Measurements from ENCODE around the gene MCHR1. TPM values are rescaled to one million over a fixed set of nuclear protein-coding genes. Genes with fewer than 3 reads are reported as not detected.

Gene MCHR1
- total RNA-seq, 1 donor = 0.43 TPM

- DNase-seq (ENCODE audit: low read depth) = no peak
- no peak for TF ChIP-seq CTCF (IDR thresholded peaks at IDR 0.05; ENCODE audit: insufficient read depth, low read depth, low read length)
These were observed 44.2 kb downstream of the MCHR1 start for GRCh38 chr22:40723396-40723933.

GRCh38 chr22:40726514-40726913 is 47.2 kb downstream of the MCHR1 start:
- peak; percentile 78 for DNase-seq (ENCODE audit: low read depth)
- no peak overlapping the region for H3K4me3 ChIP-seq (ENCODE audit: low read depth, low read length)
- TF ChIP-seq CTCF (IDR thresholded peaks at IDR 0.05; ENCODE audit: insufficient read depth, low read depth, low read length) = peak; percentile 20

More at GRCh38 chr22:40723396-40723933, 44.2 kb downstream of the MCHR1 start:
- no peak overlapping the region for H3K4me3 ChIP-seq (ENCODE audit: low read depth, low read length)

GRCh38 chr22:40727070-40727963 is 48.0 kb downstream of the MCHR1 start:
- DNase-seq (ENCODE audit: low read depth) = no peak
- no peak overlapping the region for H3K4me3 ChIP-seq (ENCODE audit: low read depth, low read length)
- no peak for TF ChIP-seq CTCF (IDR thresholded peaks at IDR 0.05; ENCODE audit: insufficient read depth, low read depth, low read length)

- H3K4me3 ChIP-seq (ENCODE audit: low read depth, low read length) = no peak overlapping the region
- DNase-seq (ENCODE audit: low read depth) = no peak
- TF ChIP-seq CTCF (IDR thresholded peaks at IDR 0.05; ENCODE audit: insufficient read depth, low read depth, low read length) = no peak
These were observed 48.8 kb downstream of the MCHR1 start for GRCh38 chr22:40727964-40728615.

- no peak overlapping the region for H3K4me3 ChIP-seq (ENCODE audit: low read depth, low read length)
- no peak for TF ChIP-seq CTCF (IDR thresholded peaks at IDR 0.05; ENCODE audit: insufficient read depth, low read depth, low read length)
- DNase-seq (ENCODE audit: low read depth) = peak; percentile 95
These were observed 49.5 kb downstream of the MCHR1 start for GRCh38 chr22:40728731-40729189.

GRCh38 chr22:40729284-40729683 is 50.0 kb downstream of the MCHR1 start:
- TF ChIP-seq CTCF (IDR thresholded peaks at IDR 0.05; ENCODE audit: insufficient read depth, low read depth, low read length) = no peak
- no peak overlapping the region for H3K4me3 ChIP-seq (ENCODE audit: low read depth, low read length)
- no peak for DNase-seq (ENCODE audit: low read depth)

Other genes starting within 250 kb of the MCHR1 start
- 44.9 and 50.6 TPM in 2 replicates for gene MRTFA, start 42.8 kb upstream of the MCHR1 start, total RNA-seq
- 12.9 and 23.7 TPM in 2 replicates for gene SLC25A17, start 139.9 kb downstream of the MCHR1 start, total RNA-seq
- gene ST13, start 177.2 kb downstream of the MCHR1 start, total RNA-seq = 190 and 199 TPM in 2 replicates
- 15.1 and 19.0 TPM in 2 replicates for gene XPNPEP3, start 177.7 kb downstream of the MCHR1 start, total RNA-seq
- not detected in 2 replicates for gene DNAJB7, start 182.6 kb downstream of the MCHR1 start, total RNA-seq

Data from fibroblast of villous mesenchyme (primary cell).